GM12892 (cell line): ENCODE data around the gene RBM45.

Experiments used
- POLR2A ChIP-seq: IDR thresholded peaks from 2 replicates; pipeline ENCODE4 v1.6.1; 2011; ENCODE audit warnings: low read depth, low read length, control low read depth
- POLR2AphosphoS5 ChIP-seq: IDR thresholded peaks from 2 replicates; pipeline ENCODE4 v1.6.1; 2011; ENCODE audit warnings: low read depth, low read length, control low read depth
- TAF1 ChIP-seq: IDR thresholded peaks from 2 replicates; pipeline ENCODE4 v1.6.1; 2011; ENCODE audit warnings: low read depth, mild to moderate bottlenecking, control low read depth, low read length, borderline replicate concordance

DNA sequence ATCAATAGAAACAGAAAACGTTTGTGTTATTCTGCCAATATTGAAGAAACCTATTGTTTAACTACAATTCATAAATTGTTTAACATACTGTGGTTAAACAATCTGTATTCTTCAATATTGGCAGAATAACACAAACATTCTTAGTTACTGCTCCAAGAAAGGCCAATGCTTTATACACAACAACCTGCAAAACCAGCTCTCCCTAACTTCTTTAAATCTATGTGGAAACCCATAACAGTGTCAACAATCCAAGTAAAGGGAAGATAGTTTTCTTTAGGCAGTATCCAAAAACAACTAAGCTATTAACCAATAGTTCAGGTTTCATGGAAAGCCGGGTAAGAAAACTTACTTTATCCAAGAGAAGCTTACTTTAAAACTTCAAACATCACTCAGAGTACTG, 6.2 kb upstream of the RBM45 start:
- TF ChIP-seq POLR2A, result no peak
- TF ChIP-seq TAF1, result no peak
- TF ChIP-seq POLR2AphosphoS5, result no peak
